Measurements from ENCODE around the gene COL1A2. TPM values are rescaled to one million over a fixed set of nuclear protein-coding genes. Genes with fewer than 3 reads are reported as not detected.

COL1A2 gene
- polyA plus RNA-seq, 1 donor from 2014 or later, result 2.5 TPM

DNA sequence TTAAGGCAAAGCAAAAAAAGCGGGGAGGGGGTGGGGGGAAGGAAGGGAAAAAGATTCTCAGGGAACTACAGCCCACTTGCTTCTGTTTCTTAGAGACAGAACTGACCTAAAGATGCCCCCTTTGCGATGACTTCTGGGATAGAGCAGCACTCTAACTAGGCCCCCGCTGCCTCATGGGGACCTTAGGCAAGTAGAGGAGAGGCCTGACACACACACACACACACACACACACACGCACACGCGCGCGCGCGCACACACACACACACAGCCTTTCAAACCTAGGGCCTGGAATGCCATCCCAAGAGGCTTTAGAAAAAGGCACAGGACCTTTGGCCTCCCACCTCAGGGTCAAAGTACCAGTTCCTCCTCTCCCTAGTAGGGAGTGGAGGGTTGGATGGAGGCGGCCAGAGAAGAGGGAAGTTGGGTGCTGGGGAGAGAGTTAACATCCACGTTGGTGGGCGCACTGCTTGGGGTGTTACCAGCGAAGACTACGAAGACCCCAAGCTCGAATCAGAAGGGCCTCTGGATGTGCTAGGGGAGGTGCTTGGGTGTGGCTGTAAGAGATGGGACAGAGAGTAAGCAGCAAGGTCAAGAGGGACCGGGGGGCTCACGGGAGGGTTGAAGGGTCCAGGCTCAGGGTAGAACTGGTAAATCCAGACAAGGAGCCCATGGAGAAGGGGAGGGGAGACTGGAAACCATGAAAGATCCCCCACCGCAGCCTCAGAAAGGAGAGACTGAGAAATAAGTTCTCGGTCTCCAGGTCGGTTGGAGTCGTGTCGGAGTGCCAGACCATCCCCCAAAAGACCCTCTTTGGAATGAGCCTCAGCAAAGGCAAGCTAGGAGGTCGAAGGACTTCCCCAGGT is 1.2 kb upstream of the COL1A2 start:
- H3K9ac ChIP-seq (ENCODE audit: low read length), result no peak overlapping the region
- H3F3A ChIP-seq (ENCODE audit: insufficient read depth, low read length, poor library complexity, severe bottlenecking), result no peaks in the 10 kb centered on the region
- no peaks in the 10 kb centered on the region for H3K9me2 ChIP-seq (ENCODE audit: insufficient read depth, low read length)
- no peak overlapping the region for H3K27ac ChIP-seq (ENCODE audit: low read length)
- H3K4me2 ChIP-seq (ENCODE audit: low read length), result no peak overlapping the region
- no peaks in the 10 kb centered on the region for H3K9me3 ChIP-seq (ENCODE audit: low read length)
- no peaks in the 10 kb centered on the region for H4K20me1 ChIP-seq (ENCODE audit: insufficient read depth)
- H3K36me3 ChIP-seq (ENCODE audit: insufficient read depth, low read length), result no peaks in the 10 kb centered on the region
- H3K4me3 ChIP-seq (ENCODE audit: low read length), result no peak overlapping the region
- no peak for TF ChIP-seq SMC3 (conservative IDR thresholded peaks at IDR 0.05; ENCODE audit: poor library complexity)
- TF ChIP-seq, protein P1, sequence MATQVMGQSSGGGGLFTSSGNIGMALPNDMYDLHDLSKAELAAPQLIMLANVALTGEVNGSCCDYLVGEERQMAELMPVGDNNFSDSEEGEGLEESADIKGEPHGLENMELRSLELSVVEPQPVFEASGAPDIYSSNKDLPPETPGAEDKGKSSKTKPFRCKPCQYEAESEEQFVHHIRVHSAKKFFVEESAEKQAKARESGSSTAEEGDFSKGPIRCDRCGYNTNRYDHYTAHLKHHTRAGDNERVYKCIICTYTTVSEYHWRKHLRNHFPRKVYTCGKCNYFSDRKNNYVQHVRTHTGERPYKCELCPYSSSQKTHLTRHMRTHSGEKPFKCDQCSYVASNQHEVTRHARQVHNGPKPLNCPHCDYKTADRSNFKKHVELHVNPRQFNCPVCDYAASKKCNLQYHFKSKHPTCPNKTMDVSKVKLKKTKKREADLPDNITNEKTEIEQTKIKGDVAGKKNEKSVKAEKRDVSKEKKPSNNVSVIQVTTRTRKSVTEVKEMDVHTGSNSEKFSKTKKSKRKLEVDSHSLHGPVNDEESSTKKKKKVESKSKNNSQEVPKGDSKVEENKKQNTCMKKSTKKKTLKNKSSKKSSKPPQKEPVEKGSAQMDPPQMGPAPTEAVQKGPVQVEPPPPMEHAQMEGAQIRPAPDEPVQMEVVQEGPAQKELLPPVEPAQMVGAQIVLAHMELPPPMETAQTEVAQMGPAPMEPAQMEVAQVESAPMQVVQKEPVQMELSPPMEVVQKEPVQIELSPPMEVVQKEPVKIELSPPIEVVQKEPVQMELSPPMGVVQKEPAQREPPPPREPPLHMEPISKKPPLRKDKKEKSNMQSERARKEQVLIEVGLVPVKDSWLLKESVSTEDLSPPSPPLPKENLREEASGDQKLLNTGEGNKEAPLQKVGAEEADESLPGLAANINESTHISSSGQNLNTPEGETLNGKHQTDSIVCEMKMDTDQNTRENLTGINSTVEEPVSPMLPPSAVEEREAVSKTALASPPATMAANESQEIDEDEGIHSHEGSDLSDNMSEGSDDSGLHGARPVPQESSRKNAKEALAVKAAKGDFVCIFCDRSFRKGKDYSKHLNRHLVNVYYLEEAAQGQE (IDR thresholded peaks at IDR 0.05; ENCODE audit: borderline replicate concordance), result no peak
- TF ChIP-seq POLR2AphosphoS5 (IDR thresholded peaks at IDR 0.05), result no peak
- TF ChIP-seq, protein P2, sequence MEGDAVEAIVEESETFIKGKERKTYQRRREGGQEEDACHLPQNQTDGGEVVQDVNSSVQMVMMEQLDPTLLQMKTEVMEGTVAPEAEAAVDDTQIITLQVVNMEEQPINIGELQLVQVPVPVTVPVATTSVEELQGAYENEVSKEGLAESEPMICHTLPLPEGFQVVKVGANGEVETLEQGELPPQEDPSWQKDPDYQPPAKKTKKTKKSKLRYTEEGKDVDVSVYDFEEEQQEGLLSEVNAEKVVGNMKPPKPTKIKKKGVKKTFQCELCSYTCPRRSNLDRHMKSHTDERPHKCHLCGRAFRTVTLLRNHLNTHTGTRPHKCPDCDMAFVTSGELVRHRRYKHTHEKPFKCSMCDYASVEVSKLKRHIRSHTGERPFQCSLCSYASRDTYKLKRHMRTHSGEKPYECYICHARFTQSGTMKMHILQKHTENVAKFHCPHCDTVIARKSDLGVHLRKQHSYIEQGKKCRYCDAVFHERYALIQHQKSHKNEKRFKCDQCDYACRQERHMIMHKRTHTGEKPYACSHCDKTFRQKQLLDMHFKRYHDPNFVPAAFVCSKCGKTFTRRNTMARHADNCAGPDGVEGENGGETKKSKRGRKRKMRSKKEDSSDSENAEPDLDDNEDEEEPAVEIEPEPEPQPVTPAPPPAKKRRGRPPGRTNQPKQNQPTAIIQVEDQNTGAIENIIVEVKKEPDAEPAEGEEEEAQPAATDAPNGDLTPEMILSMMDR (IDR thresholded peaks at IDR 0.05; ENCODE audit: poor library complexity, severe bottlenecking), result no peak
- no peak for TF ChIP-seq EP300 (conservative IDR thresholded peaks at IDR 0.05; ENCODE audit: poor library complexity, severe bottlenecking)
- no peak for TF ChIP-seq EZH2 (IDR thresholded peaks at IDR 0.05; ENCODE audit: borderline replicate concordance, insufficient read depth, low read length, poor library complexity, severe bottlenecking)
- TF ChIP-seq TAF1 (IDR thresholded peaks at IDR 0.05; ENCODE audit: low read depth), result no peak
- TF ChIP-seq MXI1 (conservative IDR thresholded peaks at IDR 0.05; ENCODE audit: poor library complexity, severe bottlenecking), result no peak
- no peak for TF ChIP-seq RAD21 (conservative IDR thresholded peaks at IDR 0.05)
- no peaks in the 10 kb centered on the region for H3K79me2 ChIP-seq (replicated peaks; ENCODE audit: insufficient read depth, low read length)
- no peaks in the 10 kb centered on the region for H3K27me3 ChIP-seq (ENCODE audit: insufficient read depth, low read depth, low read length)
- no peak overlapping the region for H2AFZ ChIP-seq (ENCODE audit: low read depth, low read length)

DNA sequence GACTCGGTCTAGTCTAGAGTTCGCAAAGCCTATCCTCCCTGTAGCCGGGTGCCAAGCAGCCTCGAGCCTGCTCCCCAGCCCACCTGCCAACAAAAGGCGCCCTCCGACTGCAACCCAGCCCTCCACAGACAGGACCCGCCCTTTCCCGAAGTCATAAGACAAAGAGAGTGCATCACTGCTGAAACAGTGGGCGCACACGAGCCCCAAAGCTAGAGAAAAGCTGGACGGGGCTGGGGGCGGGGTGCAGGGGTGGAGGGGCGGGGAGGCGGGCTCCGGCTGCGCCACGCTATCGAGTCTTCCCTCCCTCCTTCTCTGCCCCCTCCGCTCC is 622 bp upstream of the COL1A2 start:
- Histone ChIP-seq H3K79me2 (replicated peaks; ENCODE audit: insufficient read depth, low read length) (no peaks in the 10 kb centered on the region), H3K27me3 (ENCODE audit: insufficient read depth, low read depth, low read length) (no peaks in the 10 kb centered on the region), H3K4me2 (ENCODE audit: low read length) (no peak overlapping the region), H3K36me3 (ENCODE audit: insufficient read depth, low read length) (no peaks in the 10 kb centered on the region), H4K20me1 (ENCODE audit: insufficient read depth) (no peaks in the 10 kb centered on the region), H3K27ac (ENCODE audit: low read length) (no peak overlapping the region), H3K9me3 (ENCODE audit: low read length) (no peaks in the 10 kb centered on the region), H2AFZ (ENCODE audit: low read depth, low read length) (no peak overlapping the region), H3F3A (ENCODE audit: insufficient read depth, low read length, poor library complexity, severe bottlenecking) (no peaks in the 10 kb centered on the region), H3K9ac (ENCODE audit: low read length) (no peak overlapping the region), H3K4me3 (ENCODE audit: low read length) (no peak overlapping the region), H3K9me2 (ENCODE audit: insufficient read depth, low read length) (no peaks in the 10 kb centered on the region)
- TF ChIP-seq EP300 (conservative IDR thresholded peaks at IDR 0.05; ENCODE audit: poor library complexity, severe bottlenecking) (no peak), RAD21 (conservative IDR thresholded peaks at IDR 0.05) (no peak), MXI1 (conservative IDR thresholded peaks at IDR 0.05; ENCODE audit: poor library complexity, severe bottlenecking) (no peak), EZH2 (IDR thresholded peaks at IDR 0.05; ENCODE audit: borderline replicate concordance, insufficient read depth, low read length, poor library complexity, severe bottlenecking) (no peak), TAF1 (IDR thresholded peaks at IDR 0.05; ENCODE audit: low read depth) (no peak), POLR2AphosphoS5 (IDR thresholded peaks at IDR 0.05) (no peak), SMC3 (conservative IDR thresholded peaks at IDR 0.05; ENCODE audit: poor library complexity) (no peak)
- TF ChIP-seq, protein P1 (IDR thresholded peaks at IDR 0.05; ENCODE audit: borderline replicate concordance), result no peak
- TF ChIP-seq, protein P2 (IDR thresholded peaks at IDR 0.05; ENCODE audit: poor library complexity, severe bottlenecking), result no peak
